Spleen (tissue), 7 donors: Measurements from ENCODE around the gene ZW10.

Source experiments
- POLR2A ChIP-seq, 3 donors: fragments of 450-650 bp; IDR thresholded peaks; one replicate each; pipeline ENCODE4 v1.5.1; 2017; ENCODE audit warnings: antibody characterized with exemption in 3 of 3, mild to moderate bottlenecking in 1 of 3
- POLR2AphosphoS5 ChIP-seq, 3 donors: sonication (generic); formaldehyde crosslinking; IDR thresholded peaks; one replicate each; pipeline ENCODE4 v1.5.1; 2017; ENCODE audit warnings: antibody characterized with exemption in 3 of 3
- TF ChIP-seq, protein P1 (sequence below), 11 experiments: fragments of 200-600 bp in 7 of 11; fragments of 450-650 bp in 4 of 11; sonication (generic) in 4 of 11; IDR thresholded peaks in 8 of 11; conservative IDR thresholded peaks in 3 of 11; 1 replicate in 7 of 11; 2 replicates in 4 of 11; pipeline versions ENCODE4 v1.4.0 to v1.8.0; 2016 to 2021; ENCODE audit warnings: antibody characterized with exemption in 11 of 11, inconsistent platforms in 4 of 11, mild to moderate bottlenecking in 1 of 11
- donor health status: DM: no; HTN: no; CAD: no; lungs with moderate emphysema.
- donor health status: DM: no; HTN: no; CAD: no.
- donor health status: DM: no; HTN: no; CAD: no.

DNA sequence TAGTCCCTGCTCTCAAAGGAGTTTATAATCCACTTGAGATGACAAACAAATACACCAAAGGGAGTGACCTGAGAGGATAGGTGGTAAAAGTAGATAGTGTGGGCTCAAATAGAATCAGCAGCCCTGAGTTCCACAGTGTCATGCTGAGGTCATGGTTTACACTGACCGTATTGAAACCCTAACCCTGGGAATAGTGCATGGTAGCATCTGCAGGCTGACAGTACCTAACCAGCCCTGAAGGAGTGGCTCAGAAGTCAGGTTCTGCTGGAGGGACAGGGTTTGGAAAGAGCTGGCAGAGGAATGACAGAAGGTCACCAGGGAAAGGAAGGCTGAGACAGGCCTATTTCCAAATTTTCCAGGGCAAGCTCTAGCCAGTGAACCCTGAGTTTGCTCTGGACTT, 58.2 kb downstream of the ZW10 start:
- TF ChIP-seq, protein P1, sequence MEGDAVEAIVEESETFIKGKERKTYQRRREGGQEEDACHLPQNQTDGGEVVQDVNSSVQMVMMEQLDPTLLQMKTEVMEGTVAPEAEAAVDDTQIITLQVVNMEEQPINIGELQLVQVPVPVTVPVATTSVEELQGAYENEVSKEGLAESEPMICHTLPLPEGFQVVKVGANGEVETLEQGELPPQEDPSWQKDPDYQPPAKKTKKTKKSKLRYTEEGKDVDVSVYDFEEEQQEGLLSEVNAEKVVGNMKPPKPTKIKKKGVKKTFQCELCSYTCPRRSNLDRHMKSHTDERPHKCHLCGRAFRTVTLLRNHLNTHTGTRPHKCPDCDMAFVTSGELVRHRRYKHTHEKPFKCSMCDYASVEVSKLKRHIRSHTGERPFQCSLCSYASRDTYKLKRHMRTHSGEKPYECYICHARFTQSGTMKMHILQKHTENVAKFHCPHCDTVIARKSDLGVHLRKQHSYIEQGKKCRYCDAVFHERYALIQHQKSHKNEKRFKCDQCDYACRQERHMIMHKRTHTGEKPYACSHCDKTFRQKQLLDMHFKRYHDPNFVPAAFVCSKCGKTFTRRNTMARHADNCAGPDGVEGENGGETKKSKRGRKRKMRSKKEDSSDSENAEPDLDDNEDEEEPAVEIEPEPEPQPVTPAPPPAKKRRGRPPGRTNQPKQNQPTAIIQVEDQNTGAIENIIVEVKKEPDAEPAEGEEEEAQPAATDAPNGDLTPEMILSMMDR (IDR thresholded peaks at IDR 0.05 in 8 of 11, conservative IDR thresholded peaks at IDR 0.05 in 3 of 11) = no peak
- no peak for TF ChIP-seq POLR2AphosphoS5 (IDR thresholded peaks at IDR 0.05)
- TF ChIP-seq POLR2A (IDR thresholded peaks at IDR 0.05) = no peak
